Endothelial cell of hepatic sinusoid (primary cell): ENCODE data around the gene MRPL48.
"Not testable (repeated sequence)": the region's sequence is repeated elsewhere in the genome, so short reads cannot be mapped to it uniquely, and the experiment has no call there.

Source experiments
- in situ Hi-C: cut with HindIII; loops from 2 replicates; pipeline ENCODE4 v1.10.0; 2017; ENCODE audit warnings: low sequenced_read_pairs

Gene MRPL48

DNA sequence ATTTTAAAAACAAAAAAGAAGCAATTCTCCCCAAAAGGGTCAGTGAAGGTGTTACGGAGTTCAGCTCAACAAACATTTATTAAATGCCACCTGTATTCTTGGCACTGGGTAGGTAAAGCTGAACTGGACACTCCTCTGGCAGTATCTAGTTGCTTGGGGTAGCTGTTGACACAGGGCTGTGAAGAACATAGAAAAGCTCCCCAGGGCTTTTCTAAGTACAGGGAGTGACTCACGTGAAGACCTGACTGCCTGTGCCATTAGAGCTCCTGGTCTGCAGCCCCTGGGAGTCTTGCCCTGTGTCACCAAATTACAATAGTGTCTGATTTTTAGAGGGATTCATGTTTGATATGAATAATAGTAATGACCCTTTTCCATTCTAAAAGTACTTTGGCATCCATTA is 45.4 kb downstream of the MRPL48 start:
- in situ Hi-C loops = no loop called here

DNA sequence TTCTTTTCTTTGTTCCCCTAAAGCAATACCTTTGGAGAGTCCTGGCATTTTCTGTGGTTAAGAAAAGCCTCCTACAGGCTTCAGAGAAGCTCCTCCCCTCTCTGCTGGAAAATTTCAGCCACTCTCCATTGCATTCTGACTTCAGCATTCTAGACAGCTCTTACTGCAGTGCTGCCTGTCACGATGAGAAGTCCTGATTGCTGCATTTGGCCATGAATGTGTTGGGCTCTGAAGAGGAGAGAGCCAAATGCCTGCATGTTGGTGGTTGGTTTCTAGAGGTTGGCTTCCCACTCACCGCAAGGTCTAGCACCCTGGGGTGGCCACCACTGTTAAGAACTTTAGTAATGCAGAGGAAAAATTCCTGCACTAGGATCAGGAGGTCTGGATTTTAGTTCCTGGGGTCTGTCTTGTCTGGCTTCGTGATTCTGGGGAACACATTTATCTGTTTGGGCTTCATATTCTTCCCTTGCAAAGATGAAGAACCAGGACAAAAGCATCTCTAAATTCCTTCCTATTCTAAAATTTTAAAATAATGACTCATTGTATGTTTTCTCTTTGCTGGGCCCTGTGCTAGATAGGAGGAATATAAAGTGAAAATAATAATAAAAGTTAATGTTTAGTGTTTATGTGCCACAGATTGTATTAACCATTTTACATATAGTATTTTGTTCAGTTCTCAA is 50.9 kb downstream of the MRPL48 start:
- in situ Hi-C loops = no loop called here

DNA sequence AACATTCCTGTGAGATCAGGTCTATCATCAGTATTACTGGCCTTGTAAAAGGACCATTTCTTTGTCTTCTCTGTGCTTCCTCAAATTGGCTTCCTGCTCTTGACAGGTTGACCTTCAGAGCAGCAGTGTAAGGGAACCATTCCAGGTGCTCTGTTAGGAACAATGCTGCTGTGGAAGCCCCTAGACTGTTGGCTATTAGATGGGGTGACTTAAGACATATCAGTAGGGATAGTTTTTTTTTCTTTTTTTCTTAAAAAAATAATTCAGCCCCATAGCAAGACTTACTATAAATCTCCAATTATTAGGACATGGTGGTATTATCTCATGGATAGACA is 51.4 kb downstream of the MRPL48 start:
- in situ Hi-C loops = no loop called here

DNA sequence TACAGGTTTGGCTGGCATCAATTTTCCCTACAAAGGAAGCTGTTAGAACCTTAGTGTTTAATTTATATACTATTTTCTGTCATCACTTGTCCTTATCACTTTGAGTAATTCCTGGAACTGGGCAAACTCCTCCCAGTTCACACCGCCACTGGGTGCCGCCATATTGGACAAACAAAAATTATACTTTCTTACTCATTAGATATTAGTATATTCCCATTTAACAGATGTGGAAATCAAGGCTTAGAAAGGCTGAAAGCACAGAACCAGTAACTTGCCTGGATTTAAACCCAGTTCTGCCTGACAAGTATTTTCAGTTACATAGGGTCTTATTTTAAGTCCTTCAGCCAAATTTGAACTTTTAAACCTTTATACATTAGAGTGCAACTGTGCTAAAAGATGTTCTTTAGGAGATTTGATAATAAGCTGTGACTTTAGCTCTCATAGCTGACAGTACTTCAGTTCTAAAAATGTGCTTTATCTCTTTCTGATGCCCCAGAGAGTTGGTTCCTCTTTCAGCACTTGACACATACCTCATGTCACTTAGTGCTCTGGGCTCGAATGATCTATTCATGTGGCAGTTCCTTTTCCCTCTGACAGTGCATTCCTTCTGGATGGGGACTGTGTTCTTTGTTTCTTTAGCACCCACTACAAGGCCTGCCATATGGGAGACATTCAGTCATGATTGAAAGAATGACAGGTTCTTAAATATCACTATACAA is 63.5 kb downstream of the MRPL48 start:
- in situ Hi-C loops = no loop called here

DNA sequence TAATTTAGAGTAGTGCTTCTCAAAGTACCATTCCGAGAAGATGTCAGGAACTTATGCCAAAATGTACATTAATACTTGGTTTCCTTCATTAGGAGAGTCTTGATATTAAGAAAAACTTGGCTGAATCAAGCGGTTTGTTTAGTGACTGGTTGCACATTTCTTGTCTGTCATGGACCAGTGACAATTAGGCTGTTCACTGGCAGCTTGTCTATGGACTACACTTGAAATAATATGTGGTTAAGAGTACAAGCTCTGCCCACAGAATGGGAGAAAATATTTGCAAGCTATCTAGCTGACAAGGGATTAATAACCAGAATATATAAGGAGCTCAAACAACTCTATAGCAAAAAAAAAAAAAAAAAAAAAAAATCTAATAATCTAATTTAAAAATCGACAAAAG is 64.4 kb downstream of the MRPL48 start:
- in situ Hi-C loops = no loop called here

DNA sequence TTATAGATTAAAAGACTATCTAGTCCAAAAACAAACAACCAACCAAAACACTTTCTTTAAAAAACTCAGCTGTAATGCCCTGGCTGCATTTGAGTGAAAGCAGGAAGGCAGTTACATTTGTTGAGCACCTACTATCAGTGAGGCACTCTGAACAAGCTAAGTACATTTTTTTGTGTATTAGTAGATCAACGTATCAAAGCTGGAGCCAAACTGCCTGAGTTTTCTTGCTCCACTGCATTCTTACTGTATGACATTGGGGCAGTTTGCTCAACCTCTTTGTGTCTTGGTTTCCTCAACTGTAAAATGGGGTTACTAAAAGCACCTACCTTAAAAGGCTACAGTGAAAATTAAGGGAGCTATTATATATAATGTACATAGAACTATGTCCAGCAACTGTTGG is 67.0 kb downstream of the MRPL48 start:
- in situ Hi-C loops = no loop called here

DNA sequence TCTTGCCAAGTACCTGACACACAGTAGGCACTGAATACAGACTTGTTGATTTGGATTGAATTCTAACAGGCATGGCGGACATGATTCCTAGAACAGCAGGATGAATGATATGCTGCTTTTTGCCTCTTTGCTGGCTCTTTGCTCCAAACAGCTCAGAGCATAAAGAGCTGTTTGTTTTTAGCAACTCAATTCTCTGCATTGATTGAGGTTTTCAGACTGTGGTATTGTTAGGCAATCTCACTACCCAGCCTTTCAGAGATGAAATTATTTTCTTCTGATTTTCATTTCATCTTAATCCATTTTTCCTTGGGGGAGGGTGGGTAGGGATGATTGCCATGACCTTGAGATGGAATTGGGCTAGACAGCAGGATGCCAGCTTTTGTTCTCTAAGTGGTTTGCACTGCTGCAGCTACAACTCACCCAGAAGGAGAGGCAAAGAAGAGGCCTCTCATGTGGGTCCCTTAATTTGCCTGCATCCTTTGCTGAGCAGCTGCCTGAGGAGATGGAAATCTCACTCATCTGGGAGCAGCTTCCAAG is 68.4 kb downstream of the MRPL48 start:
- in situ Hi-C loops = no loop called here

DNA sequence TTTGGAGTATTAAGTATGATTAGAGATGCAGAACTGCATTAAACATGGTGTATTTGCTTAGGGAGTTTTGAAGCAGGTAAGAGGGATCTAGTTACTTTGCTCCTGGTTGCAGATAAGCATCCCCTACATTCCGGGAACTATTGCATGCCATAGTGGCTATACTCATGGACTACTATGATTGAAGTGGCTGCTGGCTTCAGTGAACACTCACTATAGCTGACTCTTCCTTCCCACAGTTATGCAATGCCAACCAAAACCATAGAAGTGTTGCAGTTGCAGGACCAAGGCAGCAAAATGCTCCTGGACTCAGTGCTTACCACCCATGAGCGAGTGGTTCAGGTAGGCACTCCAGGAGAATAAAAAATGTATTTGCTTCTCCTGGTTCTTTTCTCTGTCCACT is 72.0 kb downstream of the MRPL48 start:
- in situ Hi-C loops = no loop called here

DNA sequence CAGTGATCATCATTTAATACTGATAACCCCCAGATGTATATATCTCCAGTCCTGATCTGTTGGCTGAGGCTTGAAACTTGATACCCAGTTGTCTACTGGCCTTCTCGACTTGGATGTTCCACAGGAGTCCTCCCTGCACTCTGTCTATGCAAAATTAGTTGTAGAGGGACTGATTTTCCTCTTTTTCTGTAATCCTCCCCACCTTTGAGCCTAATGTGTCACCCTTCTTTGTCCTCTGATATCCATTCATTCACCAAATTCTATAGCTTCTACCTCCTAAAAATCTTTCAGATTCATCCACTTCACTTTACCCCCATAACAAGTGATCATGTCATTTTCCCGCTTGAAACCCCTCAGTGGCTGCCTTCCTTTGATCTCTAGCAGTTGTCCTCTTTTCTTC is 72.5 kb downstream of the MRPL48 start:
- in situ Hi-C loops = no loop called here

DNA sequence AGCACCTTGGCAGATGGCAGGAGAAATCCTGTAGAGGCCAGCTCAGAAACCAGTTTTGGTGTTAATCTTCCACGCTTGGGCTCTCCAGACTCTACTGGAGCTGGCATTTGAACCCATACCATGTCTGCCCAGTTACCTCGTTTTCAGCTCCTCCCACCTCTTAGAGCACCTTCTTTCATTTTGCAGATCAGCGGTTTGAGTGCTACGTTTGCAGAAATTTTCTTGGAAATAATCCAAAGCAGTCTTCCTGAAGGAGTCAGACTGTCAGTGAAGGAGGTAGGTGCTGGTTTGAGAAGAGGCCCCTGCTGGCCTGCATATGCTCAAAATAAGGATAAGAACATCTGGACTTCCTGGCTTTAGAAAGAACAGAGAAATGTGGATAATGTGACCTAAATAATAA is 75.3 kb downstream of the MRPL48 start:
- in situ Hi-C loops = no loop called here

DNA sequence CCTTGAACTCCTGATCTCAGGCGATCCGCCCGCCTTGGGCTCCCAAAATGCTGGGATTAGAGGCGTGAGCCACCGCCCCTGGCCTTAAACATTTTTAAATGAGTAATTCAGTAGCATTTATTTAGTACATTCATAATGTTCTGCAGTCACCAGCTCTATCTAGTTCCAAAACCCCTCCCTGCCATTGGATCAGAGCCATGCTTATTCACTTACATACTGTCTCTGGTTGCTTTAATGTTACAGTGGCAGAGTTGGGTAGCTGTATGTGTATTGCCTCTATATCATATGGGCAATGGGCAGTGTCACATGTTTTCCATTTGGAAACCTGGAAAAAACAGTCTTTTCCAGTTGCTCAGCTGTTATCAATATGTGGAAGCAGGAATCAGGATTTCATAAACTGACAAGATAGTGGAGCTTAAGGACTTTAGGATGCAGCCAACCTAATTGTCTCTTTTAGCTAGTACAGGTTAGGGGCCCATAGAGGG is 78.5 kb downstream of the MRPL48 start:
- in situ Hi-C loops = no loop called here

DNA sequence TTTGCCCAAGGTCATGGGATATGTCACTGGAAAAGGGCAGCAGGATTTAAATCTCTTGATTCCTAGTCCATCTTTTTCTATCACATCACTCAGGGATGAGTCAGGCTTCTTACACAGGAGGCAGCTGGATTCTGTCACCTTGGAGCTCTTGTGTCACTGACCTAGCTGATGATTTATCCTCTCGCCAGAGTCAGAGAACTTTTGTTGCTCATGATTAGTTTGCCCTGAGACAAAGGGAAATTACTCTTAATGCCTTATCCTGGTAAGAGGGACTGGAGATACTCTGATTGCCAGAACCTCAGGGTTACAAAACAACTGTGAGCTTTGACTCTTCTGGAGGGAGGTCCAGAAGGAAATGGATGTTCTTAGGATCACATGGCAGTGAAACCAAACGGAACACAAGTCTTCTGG is 78.9 kb downstream of the MRPL48 start:
- in situ Hi-C loops = no loop called here

DNA sequence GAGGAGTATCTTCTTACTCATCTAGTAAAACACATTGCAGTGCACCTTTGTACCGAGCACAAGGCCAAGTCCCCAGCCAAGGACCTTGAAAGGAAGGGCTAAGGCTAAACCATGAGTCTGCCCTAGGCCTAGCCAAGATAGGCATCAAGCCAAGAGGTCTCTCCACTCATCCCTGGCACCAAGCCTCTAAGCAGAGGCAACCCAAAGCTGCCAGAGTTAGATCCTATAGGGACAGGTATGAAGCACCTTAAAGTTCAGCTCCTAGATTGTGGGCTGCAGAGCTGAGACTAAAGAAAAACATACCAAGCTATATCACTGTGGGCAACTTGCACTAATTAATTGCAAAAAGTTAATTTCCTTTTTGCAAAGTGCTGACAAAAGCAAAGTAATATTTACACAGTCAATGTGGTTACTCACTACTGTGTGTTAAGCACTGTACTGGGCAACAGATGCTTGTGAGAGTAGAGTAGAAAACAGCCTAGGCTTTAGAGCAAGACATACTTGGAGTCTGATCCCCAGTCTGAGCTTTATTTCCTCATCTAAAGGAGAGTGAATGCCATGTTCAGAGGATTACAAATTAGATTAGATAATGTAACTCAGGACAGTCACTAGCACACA is 81.8 kb downstream of the MRPL48 start:
- in situ Hi-C loops = no loop called here

DNA sequence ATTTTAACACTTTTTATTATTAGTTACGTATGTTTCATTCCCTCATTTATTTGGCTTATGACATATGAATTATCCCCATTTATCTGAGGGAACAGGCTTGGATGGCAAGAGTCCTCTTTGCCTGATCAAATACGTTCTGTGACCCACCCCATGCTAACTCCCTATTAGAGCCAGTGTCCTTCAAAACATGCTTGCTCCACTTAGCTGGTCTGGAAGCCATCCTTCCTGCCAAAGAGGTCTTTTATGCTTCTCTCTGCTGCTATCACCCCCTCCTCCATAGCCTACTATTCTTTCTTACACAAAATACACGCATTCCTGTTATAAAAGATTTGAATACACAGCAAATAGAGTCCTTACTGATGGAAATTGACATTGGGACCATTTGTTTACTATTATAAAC is 82.6 kb downstream of the MRPL48 start:
- in situ Hi-C loops = no loop called here

DNA sequence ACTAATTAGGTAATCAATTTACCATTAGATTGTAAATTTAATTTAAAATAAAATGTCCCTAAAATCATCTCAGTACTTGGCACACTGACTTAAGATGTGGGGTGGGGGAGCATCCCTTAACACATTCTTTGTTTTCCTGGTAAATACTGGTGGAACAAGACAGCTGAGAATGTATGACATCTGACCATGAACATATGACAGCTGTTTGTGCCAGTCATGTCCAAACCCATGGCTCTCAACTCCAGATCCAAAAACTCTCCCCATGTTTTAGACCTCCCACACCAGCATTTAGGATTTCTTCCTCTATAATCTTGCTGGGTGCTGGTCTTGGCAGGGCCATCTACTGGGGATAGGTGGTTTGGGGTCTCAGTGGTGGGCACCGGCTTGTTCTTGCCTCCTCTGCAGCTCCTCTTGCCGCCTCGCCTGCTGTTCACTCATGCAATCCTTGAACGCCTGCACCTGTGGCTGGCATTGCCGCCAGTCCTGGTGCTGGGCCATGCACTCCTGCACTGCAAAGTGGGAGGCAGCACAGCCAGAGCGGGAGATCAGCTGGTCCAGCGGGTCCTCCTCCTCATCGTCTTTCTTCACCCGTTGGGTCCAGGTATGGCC is 85.2 kb downstream of the MRPL48 start:
- in situ Hi-C loops = no loop called here

DNA sequence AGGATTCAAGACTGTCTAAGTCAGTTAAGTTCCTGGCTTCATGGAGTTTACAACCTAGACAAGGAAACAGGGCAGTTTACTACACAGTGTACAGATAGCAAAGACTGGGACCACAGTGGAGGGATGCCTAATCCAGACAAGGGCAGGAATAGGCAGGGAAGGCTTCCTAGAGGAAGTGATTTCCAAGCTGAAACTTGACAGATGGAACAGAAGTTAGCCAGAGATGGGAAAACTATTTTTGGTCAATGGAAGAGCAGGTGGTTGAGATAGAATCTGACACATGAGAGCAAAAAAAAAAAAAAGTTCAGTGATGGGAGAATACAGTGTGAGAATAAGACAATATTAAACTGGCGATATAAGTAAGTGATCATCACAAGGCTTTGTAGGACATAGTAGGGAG is 87.7 kb downstream of the MRPL48 start:
- in situ Hi-C loops = loop anchor here (5.0 kb wide), 1 partner anchor 63 kb away; no protein-coding TSS in a partner anchor

DNA sequence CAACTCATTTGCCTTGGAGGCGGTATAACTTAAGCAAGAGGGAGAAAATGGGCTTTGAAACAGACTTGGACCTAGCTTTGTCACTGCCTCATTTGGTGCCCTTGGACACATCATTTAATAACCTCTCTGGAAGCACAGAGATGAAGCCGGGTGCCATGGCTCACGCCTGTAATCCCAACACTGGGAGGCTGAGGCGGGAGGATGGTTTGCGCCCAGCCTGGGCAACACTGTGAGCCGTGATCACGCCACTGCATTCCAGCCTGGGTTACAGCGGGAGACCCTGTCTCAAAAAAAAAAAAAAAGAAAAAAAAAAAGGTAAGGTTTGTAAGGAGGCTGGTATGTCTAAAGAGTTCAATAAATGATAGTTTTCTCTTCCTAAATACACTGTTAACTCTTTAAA is 88.2 kb downstream of the MRPL48 start:
- in situ Hi-C loops = loop anchor here (5.0 kb wide), 1 partner anchor 64 kb away; no protein-coding TSS in a partner anchor

DNA sequence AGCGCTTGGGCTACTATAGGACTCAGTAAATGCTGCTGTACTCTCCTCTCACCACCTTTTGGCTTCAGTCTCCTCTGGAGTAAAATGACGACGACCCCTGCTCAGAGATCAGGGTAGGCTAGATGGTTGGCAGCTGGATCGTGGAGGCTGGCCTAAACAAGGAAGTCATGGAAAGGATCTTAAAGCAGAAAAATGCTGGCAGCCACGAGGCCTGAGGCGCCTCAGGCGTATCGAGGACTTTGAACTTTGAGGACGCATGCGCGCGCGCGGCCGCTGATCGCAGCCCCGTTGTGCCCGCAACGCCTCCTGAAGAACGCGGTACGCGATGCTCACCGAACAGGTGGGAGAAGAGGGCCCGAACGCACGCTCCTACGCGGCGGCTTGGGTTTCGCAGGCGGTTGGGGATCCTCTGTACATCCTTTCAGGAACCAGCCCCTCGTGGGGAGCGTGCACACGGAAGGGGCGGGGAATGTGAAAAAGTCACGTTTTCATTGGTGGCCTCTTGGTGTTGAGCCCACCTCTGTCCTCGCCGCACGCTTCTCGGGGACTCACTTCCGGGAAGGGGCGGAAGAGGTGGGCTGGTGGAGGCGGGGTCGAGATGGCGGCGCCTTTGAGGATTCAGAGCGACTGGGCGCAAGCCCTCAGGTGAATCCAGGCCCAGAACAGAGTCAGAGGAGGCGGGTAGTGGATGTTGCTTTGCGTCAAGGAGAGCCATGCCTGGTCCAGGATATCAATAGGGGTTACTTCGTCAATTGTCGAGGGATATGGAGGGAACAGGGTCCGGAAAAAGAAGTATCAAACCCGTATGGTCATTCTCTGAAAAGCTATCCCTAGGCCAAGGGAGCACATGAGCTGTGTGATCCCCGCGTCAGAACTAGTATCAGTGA is 89.0 kb downstream of the MRPL48 start, which contains the start of the genes COA4 and PAAF1:
TSS of gene COA4 (minus strand) at position 423 of the 887 bp plus-strand sequence. CDS start 3,468 bp downstream, outside the sequence.
TSS of gene PAAF1 (plus strand) at position 576 of the 887 bp plus-strand sequence. CDS start at position 599, 23 bp downstream.
- in situ Hi-C loops = loop anchor here (5.0 kb wide), 1 partner anchor 64 kb away; no protein-coding TSS in a partner anchor

DNA sequence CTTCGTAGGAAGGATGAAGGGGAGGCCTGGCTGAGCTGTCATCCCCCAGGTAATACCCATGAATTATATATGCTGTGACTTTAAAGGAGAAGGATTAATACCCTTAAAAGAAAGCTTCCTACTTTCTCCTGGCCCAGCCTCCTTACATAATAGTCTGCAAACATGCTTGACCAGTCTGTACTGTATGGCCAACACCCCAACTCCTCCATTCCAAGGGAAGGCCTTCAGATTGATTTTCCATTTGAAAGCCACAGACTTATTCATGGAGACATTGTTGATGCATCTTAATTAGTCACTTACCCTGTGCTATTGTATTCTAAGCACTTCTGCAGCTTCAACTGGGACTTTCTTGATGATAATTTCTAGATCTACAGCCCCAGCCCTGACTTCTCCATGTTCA is 91.1 kb downstream of the MRPL48 start:
- in situ Hi-C loops = loop anchor here (5.0 kb wide), 1 partner anchor 66 kb away; no protein-coding TSS in a partner anchor

DNA sequence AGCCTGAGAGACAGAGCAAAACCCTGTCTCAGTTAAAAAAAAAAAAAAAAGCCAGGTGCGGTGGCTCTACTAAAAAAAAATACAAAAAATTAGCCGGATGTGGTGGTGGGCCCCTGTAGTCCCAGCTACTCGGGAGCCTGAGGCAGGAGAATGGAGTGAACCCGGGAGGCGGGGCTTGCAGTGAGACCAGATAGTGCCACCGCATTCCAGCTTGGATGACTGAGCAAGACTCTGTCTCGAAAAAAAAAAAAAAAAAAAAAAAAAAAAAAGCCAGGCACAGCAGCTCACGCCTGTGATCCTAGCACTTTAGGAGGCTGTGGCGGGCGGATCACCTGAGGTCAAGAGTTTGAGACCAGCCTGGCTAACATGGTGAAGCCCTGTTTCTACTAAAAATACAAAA is 92.8 kb downstream of the MRPL48 start:
- in situ Hi-C loops = not testable (repeated sequence)
